ENCODE data around the gene CCDC34.

- no peak for TF ChIP-seq POLR2A (IDR thresholded peaks at IDR 0.05)
- TF ChIP-seq EP300 (IDR thresholded peaks at IDR 0.05), result no peak
- TF ChIP-seq POLR2AphosphoS5 (IDR thresholded peaks at IDR 0.05), result no peak
- no peak for TF ChIP-seq CTCF (IDR thresholded peaks at IDR 0.05)
These were observed 52.3 kb downstream of the CCDC34 start for GRCh38 chr11:27310707-27311106.

Data from upper lobe of left lung (tissue), 4 donors.